AG09319 (cell line): ENCODE results near the gene OR8B2.

Source experiments
- DNase-seq: peaks from one replicate; pipeline ENCODE4 v3.0.0-alpha.2; 2010; ENCODE audit warnings: low read depth; ENCODE audit errors: extremely low read depth
- CTCF ChIP-seq: IDR thresholded peaks from 2 replicates; pipeline ENCODE4 v1.5.1; 2011; ENCODE audit warnings: low read depth, mild to moderate bottlenecking, inconsistent platforms, low read length, moderate library complexity

The OR8B2 gene

GRCh38 chr11:124346311-124346955, 37.9 kb downstream of the OR8B2 start:
- no peak for TF ChIP-seq CTCF
- DNase-seq: no peak

DNA sequence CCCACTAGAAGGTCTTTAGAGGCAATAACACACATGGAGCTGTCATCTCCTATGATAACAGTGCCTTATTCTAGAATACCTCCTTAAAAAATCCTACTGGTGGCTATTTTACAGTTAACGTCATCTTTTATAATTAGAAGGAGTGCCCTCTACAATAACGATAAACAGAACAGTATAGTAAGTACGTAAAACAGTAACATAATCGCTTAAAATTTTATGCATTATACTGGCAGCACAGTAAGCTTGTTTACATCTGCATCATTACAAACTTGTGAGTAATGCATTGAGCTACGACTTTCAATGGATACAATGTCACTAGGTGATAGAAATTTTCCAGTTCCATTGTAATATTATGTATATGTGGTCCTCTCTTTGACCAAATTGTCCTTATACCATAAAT, 40.0 kb downstream of the OR8B2 start:
- TF ChIP-seq CTCF: no peak

DNA sequence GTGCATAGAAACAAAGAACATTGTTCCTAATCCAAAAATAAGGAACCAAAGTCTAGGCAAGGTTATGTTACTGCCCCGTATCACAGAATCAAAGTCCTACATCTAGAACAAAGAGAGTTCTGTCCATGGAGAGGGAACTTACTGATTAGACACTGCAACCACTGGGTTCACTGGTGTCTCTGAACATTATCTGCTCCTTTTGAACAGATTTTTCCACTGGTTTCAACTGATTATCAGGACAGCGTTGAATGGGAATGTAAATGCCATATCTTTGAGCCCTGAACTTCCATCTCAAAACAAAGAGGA, 44.2 kb downstream of the OR8B2 start:
- TF ChIP-seq CTCF: no peak
- no peak for DNase-seq

More for the DNA sequence above, 40.0 kb downstream of the OR8B2 start:
- no peak for DNase-seq

GRCh38 chr11:124339396-124340141, 44.7 kb downstream of the OR8B2 start:
- no peak for TF ChIP-seq CTCF
- DNase-seq: no peak
